Activated CD8-positive, alpha-beta T cell treated with anti-CD3 and anti-CD28 coated beads for 36 hours (primary cell): Measurements from ENCODE around the gene SRC. TPM values are rescaled to one million over a fixed set of nuclear protein-coding genes. Genes with fewer than 3 reads are reported as not detected.

Experiments
- ATAC-seq: fragments of 200-7000 bp; cut with Tn5 transposase; one replicate; pipeline ENCODE4 v1.10.0; 2021; ENCODE audit warnings: mild to moderate bottlenecking, moderate library complexity
- CTCF ChIA-PET: fragments of 350-600 bp; sonication (Branson Sonifier 250); formaldehyde crosslinking; loops from one replicate; lab custom pipeline; 2021; ENCODE audit warnings: antibody characterized with exemption; lab: Charles Lee
- POLR2A ChIA-PET: fragments of 350-600 bp; sonication (Branson Sonifier 250); formaldehyde crosslinking; loops from one replicate; lab custom pipeline; 2021; ENCODE audit warnings: antibody characterized with exemption; lab: Charles Lee
- DNase-seq: peaks from one replicate; pipeline ENCODE4 v3.0.0-alpha.2; 2020
- H3K27ac Mint-ChIP-seq: one replicate; pipeline ENCODE4 v1.8.0; 2021; ENCODE audit warnings: mild to moderate bottlenecking, mixed read lengths
- H3K27me3 Mint-ChIP-seq: one replicate; pipeline ENCODE4 v1.8.0; 2021; ENCODE audit warnings: mixed read lengths
- H3K36me3 Mint-ChIP-seq: one replicate; pipeline ENCODE4 v1.8.0; 2021; ENCODE audit warnings: low read depth, mixed read lengths
- H3K4me1 Mint-ChIP-seq: one replicate; pipeline ENCODE4 v1.8.0; 2021; ENCODE audit warnings: low read depth, mixed read lengths
- H3K4me3 Mint-ChIP-seq: one replicate; pipeline ENCODE4 v1.8.0; 2021; ENCODE audit warnings: mild to moderate bottlenecking, moderate library complexity, mixed read lengths
- H3K9me3 Mint-ChIP-seq: one replicate; pipeline ENCODE4 v1.8.0; 2021; ENCODE audit warnings: mixed read lengths
- CTCF ChIP-seq: fragments of 200-600 bp; IDR thresholded peaks from one replicate; pipeline ENCODE4 v1.8.0; 2022; ENCODE audit warnings: antibody characterized with exemption, mild to moderate bottlenecking
- intact Hi-C: fragments of 100-400 bp; cut with micrococcal nuclease; formaldehyde crosslinking; loops from one replicate; pipeline ENCODE4 v1.10.0; 2022
- total RNA-seq, 2 experiments: library from RNA; stranded (reverse); gene quantifications; one replicate each; pipeline ENCODE4 v1.2.3, GENCODE V29; 2021

The SRC gene
- total RNA-seq, 2 experiments from 2014 or later = 0.88 to 2.4 TPM

- Mint-ChIP-seq H3K27me3 (no peaks in the 10 kb centered on the region), H3K27ac (no peak overlapping the region), H3K9me3 (no peaks in the 10 kb centered on the region), H3K4me1 (no peaks in the 10 kb centered on the region), H3K36me3 (no peaks in the 10 kb centered on the region), H3K4me3 (no peak overlapping the region)
- no peak for TF ChIP-seq CTCF
- intact Hi-C loops = no loop called here
- DNase-seq (no peak), ATAC-seq (no peak)
- ChIA-PET POLR2A (no interaction called here), CTCF (no interaction called here)
These were observed 49.5 kb downstream of the SRC start for GRCh38 chr20:37395410-37395797.

DNA sequence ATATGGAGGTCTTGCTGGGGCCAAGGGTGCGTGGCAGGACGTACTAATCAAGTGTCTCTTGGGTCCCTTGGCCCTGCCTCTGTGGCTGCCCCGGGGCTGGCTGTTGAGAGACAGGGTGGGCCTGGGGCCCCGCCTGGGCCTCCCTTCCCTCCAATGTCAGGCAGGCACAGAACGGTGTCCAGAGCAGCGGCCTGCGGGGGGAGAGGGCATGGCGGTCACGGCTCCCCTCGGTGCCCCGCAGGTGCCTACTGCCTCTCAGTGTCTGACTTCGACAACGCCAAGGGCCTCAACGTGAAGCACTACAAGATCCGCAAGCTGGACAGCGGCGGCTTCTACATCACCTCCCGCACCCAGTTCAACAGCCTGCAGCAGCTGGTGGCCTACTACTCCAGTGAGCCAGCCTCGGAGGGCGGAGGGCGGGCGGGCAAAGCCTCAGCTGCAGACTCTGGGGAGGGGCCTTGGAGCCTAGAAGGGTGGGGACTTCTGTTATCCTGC, 50.0 kb downstream of the SRC start:
- no peaks in the 10 kb centered on the region for H3K4me1 Mint-ChIP-seq
- CTCF ChIA-PET = interaction anchor here (1.1 kb wide), 1 partner anchor 11 kb away, joined by 3 read pairs; no protein-coding TSS in a partner anchor
- intact Hi-C loops = no loop called here
- no peaks in the 10 kb centered on the region for H3K36me3 Mint-ChIP-seq
- H3K27me3 Mint-ChIP-seq = no peaks in the 10 kb centered on the region
- no peak overlapping the region for H3K27ac Mint-ChIP-seq
- DNase-seq = no peak
- POLR2A ChIA-PET = no interaction called here
- no peak for TF ChIP-seq CTCF
- no peaks in the 10 kb centered on the region for H3K9me3 Mint-ChIP-seq
- no peak for ATAC-seq
- no peak overlapping the region for H3K4me3 Mint-ChIP-seq

DNA sequence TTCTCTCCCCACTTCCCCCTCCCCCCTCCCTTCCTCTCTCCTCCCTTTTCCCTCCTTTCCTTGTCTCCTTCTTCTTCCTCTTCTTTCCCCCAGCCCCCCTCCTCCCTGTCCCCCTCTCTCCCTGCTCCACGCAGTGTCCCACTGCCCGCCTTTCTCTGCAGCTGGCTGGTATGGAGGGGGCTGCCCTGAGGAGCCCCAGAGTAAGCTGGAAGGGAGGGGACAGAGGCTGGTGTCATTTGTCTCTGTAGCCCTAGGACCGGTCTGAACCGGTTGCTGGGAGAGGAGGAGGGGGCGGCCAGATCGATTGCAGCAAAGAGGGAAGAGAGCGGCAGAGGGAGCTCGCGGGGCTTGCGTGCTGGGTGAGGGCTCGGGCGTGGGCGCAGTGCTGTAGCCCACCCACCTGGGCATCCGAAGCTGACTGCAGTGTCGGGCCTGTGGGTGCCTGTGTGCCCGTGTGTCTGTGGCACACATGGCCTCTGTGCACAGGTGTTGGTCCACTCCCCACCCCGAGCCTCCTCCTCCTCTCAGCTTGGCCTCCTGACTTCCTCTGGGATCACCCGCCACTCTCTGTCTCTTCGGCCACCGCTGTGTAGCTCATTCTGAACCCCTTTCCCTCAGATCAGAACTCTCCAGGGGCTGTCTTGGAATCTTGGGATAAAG, 50.6 kb downstream of the SRC start:
- H3K27ac Mint-ChIP-seq = no peak overlapping the region
- TF ChIP-seq CTCF = no peak
- no peaks in the 10 kb centered on the region for H3K27me3 Mint-ChIP-seq
- H3K4me3 Mint-ChIP-seq = no peak overlapping the region
- ATAC-seq = no peak
- intact Hi-C loops = no loop called here
- ChIA-PET POLR2A (no interaction called here), CTCF (interaction anchor here (0.7 to 1.1 kb wide), 2 partner anchors 11 to 207 kb away, joined by 3 read pairs; no protein-coding TSS in a partner anchor)
- DNase-seq = no peak
- no peaks in the 10 kb centered on the region for H3K4me1 Mint-ChIP-seq
- no peaks in the 10 kb centered on the region for H3K36me3 Mint-ChIP-seq
- no peaks in the 10 kb centered on the region for H3K9me3 Mint-ChIP-seq

GRCh38 chr20:37397076-37397953, 51.4 kb downstream of the SRC start:
- ATAC-seq = no peak
- Mint-ChIP-seq H3K36me3 (no peaks in the 10 kb centered on the region), H3K4me1 (no peaks in the 10 kb centered on the region), H3K27me3 (no peaks in the 10 kb centered on the region), H3K4me3 (no peak overlapping the region), H3K9me3 (no peaks in the 10 kb centered on the region), H3K27ac (no peak overlapping the region)
- intact Hi-C loops = no loop called here
- no peak for TF ChIP-seq CTCF
- no peak for DNase-seq
- CTCF ChIA-PET = interaction anchor here (0.7 to 1.1 kb wide), 2 partner anchors 12 to 206 kb away, joined by 3 read pairs; no protein-coding TSS in a partner anchor
- POLR2A ChIA-PET = no interaction called here
